HEK293T (cell line): ENCODE data around the gene APOL3.

ENCODE experiments used
- ARNT ChIP-seq: fragments of 450-650 bp; IDR thresholded peaks from 2 replicates; pipeline ENCODE4 v1.6.1; 2017; ENCODE audit warnings: mild to moderate bottlenecking
- BHLHE40 ChIP-seq: fragments of 450-650 bp; IDR thresholded peaks from 2 replicates; pipeline ENCODE4 v1.6.1; 2016; ENCODE audit warnings: mild to moderate bottlenecking, moderate library complexity, borderline replicate concordance
- L3MBTL2 ChIP-seq: fragments of 450-650 bp; conservative IDR thresholded peaks from 2 replicates; pipeline ENCODE4 v1.6.1; 2016; ENCODE audit warnings: mild to moderate bottlenecking
- SP1 ChIP-seq: fragments of 450-650 bp; IDR thresholded peaks from 2 replicates; pipeline ENCODE4 v1.6.1; 2017
- SUZ12 ChIP-seq: fragments of 450-650 bp; IDR thresholded peaks from 2 replicates; pipeline ENCODE4 v1.6.1; 2016; ENCODE audit warnings: mild to moderate bottlenecking
- TARDBP ChIP-seq: fragments of 450-650 bp; IDR thresholded peaks from 2 replicates; pipeline ENCODE4 v1.6.1; 2016

DNA sequence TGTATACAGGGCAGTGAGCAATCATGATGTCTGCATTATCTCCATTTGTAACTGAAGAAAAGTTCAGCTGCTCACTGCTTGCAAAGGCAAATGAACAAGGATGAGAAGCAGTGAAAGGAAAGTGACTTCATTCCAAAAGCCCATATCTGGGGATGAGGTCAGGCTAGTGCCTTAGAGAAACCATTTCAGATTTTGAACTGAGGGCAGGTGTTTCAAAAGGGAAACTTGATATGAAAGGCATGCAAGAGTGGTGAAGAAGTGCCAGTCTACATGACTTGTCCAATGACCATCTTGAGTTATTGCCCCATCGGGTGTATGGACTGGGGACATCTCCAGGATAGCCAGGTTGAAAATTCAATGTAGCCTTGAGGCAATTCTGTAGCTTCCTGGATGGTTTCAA lies 48.4 kb upstream of the APOL3 start:
- no peak for TF ChIP-seq SUZ12
- TF ChIP-seq SP1 = no peak
- TF ChIP-seq BHLHE40 = no peak
- TF ChIP-seq L3MBTL2 = no peak
- no peak for TF ChIP-seq ARNT
- TF ChIP-seq TARDBP = no peak
